H1 (cell line): ENCODE results near the gene FGD5. TPM values are rescaled to one million over a fixed set of nuclear protein-coding genes. Genes with fewer than 3 reads are reported as not detected.

Experiments used
- BCL11A ChIP-seq, 2 experiments: IDR thresholded peaks; one replicate each; pipeline ENCODE4 v1.6.1; 2011; ENCODE audit warnings: low read depth in 2 of 2, low read length in 2 of 2, mild to moderate bottlenecking in 2 of 2
- CHD2 ChIP-seq: IDR thresholded peaks from 2 replicates; pipeline ENCODE4 v1.6.1; 2012; ENCODE audit warnings: low read length, improper control_type of control experiment
- EGR1 ChIP-seq: IDR thresholded peaks from 2 replicates; pipeline ENCODE4 v1.6.1; 2011; ENCODE audit warnings: low read depth, low read length, borderline replicate concordance
- HDAC2 ChIP-seq, 2 experiments: fragments of 300-600 bp in 1 of 2; sonication (generic) in 1 of 2; IDR thresholded peaks; 2 replicates each; pipeline ENCODE4 v1.6.1; 2011 to 2012; ENCODE audit warnings: low read depth in 2 of 2, low read length in 2 of 2, mild to moderate bottlenecking in 2 of 2, moderate library complexity in 2 of 2, borderline replicate concordance in 1 of 2, inconsistent platforms in 1 of 2
- MAX ChIP-seq: IDR thresholded peaks from 2 replicates; pipeline ENCODE4 v1.6.1; 2012; ENCODE audit warnings: inconsistent platforms
- polyA plus RNA-seq, 7 experiments: library from polyadenylated mRNA; depleted of rRNA in 3 of 7; stranded (reverse) in 5 of 7; unstranded in 2 of 7; fragments of >200 nt in 5 of 7; fragments of 200-250 nt in 2 of 7; gene quantifications; 1 replicate in 5 of 7; 2 replicates in 1 of 7; 4 replicates in 1 of 7; pipeline versions ENCODE4 v1.2.1 to v1.2.3, GENCODE V29; 2011 to 2013; ENCODE audit warnings: missing spikeins in 2 of 7, mixed read lengths in 2 of 7
- total RNA-seq: library from RNA; stranded (reverse); fragmentation: NEBNext Ultra II Directional; extraction: Animal tissue kit (Norgen Biotek cat#: 25700); gene quantifications from 2 replicates; pipeline ENCODE4 v1.2.1, GENCODE V29; 2021

Gene FGD5
- total and polyA plus RNA-seq, 2 of the 8 experiments (the other 6 are each of a cell fraction or from before 2014, with no cell fraction given): 4.7 to 14.3 TPM

- TF ChIP-seq EGR1 (no peak), MAX (no peak), CHD2 (no peak), HDAC2 (IDR thresholded peaks at IDR 0.05; ENCODE audit: borderline replicate concordance in 1 of 2, low read depth in 2 of 2, low read length in 2 of 2) (no peak), BCL11A (IDR thresholded peaks at IDR 0.05; ENCODE audit: low read depth in 2 of 2, low read length in 2 of 2) (no peak)
Measured at GRCh38 chr3:14911651-14912050, 92.9 kb downstream of the FGD5 start (continued).
